ENCODE results near the gene VRK2.
"Not testable (repeated sequence)": the region's sequence is repeated elsewhere in the genome, so short reads cannot be mapped to it uniquely, and the experiment has no call there.

Gene VRK2

GRCh38 chr2:58158481-58158880 lies 111.9 kb downstream of the VRK2 start:
- Mint-ChIP-seq H3K36me3 (ENCODE audit: insufficient read depth) (peaks cover 16% of the 10 kb centered on the region), H3K27ac (ENCODE audit: low read depth) (no peak overlapping the region), H3K4me3 (no peak overlapping the region), H3K27me3 (no peaks in the 10 kb centered on the region), H3K4me1 (peaks cover 6% of the 10 kb centered on the region), H3K9me3 (no peaks in the 10 kb centered on the region)
- DNase-seq (ENCODE audit: low spot score in 2 of 2), result no peak
- ATAC-seq (replicated peaks; ENCODE audit: extremely low read depth, poor library complexity, severe bottlenecking), result no peak

DNA sequence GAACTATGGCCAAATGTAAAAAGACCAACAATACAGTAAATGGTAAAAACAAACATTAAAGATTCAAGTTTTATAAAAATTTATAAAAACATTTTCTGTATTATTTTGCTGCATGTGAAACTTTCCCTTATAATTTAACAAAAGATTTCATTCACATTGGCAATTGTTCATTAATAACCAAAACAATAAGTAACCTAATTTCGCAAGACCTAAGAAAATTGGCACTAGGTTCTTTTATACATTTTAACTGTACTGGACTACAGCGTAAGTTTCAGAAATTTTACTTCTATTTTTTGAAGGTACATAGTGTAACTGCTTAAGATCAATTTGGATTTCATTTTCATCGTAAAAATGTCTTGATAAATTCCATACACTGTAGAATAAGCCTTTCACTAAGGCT lies 117.3 kb downstream of the VRK2 start:
- DNase-seq (ENCODE audit: low spot score in 2 of 2) (no peak), ATAC-seq (replicated peaks; ENCODE audit: extremely low read depth, poor library complexity, severe bottlenecking) (no peak)
- Mint-ChIP-seq H3K4me3 (no peak overlapping the region), H3K27ac (ENCODE audit: low read depth) (no peak overlapping the region), H3K9me3 (no peaks in the 10 kb centered on the region), H3K36me3 (ENCODE audit: insufficient read depth) (peaks cover 14% of the 10 kb centered on the region), H3K4me1 (no peaks in the 10 kb centered on the region), H3K27me3 (no peaks in the 10 kb centered on the region)

DNA sequence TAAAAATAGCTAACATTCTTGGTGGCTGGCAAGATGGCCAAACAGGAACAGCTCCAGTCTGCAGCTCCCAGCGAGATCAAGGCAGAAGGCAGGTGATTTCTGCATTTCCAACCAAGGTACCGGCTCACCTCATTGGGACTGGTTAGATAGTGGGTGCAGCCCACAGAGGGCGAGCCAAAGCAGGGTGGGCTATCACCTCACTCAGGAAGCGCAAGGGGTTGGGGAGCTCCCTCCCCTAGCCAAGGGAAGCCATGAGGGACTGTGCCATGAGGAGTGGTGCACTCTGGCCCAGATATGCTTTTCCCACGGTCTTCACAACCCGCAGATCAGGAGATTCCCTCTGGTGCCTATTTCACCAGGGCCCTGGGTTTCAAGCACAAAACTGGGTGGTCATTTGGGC lies 121.5 kb downstream of the VRK2 start:
- not testable (repeated sequence) for ATAC-seq (replicated peaks; ENCODE audit: extremely low read depth, poor library complexity, severe bottlenecking); H3K4me1 Mint-ChIP-seq; H3K36me3 Mint-ChIP-seq (ENCODE audit: insufficient read depth); DNase-seq (ENCODE audit: low spot score in 2 of 2); H3K4me3 Mint-ChIP-seq; H3K27me3 Mint-ChIP-seq; H3K27ac Mint-ChIP-seq (ENCODE audit: low read depth)
- H3K9me3 Mint-ChIP-seq, result peaks cover 19% of the 10 kb centered on the region

- not testable (repeated sequence) for ATAC-seq (replicated peaks; ENCODE audit: extremely low read depth, poor library complexity, severe bottlenecking); H3K4me1 Mint-ChIP-seq; H3K4me3 Mint-ChIP-seq; H3K27me3 Mint-ChIP-seq; DNase-seq (ENCODE audit: low spot score in 2 of 2); H3K36me3 Mint-ChIP-seq (ENCODE audit: insufficient read depth); H3K27ac Mint-ChIP-seq (ENCODE audit: low read depth)
- H3K9me3 Mint-ChIP-seq, result peaks cover 27% of the 10 kb centered on the region
These were observed 123.2 kb downstream of the VRK2 start for GRCh38 chr2:58169845-58170244.

GRCh38 chr2:58170334-58170933 lies 123.8 kb downstream of the VRK2 start:
- DNase-seq (ENCODE audit: low spot score in 2 of 2); H3K4me3 Mint-ChIP-seq; H3K27me3 Mint-ChIP-seq; ATAC-seq (replicated peaks; ENCODE audit: extremely low read depth, poor library complexity, severe bottlenecking); H3K27ac Mint-ChIP-seq (ENCODE audit: low read depth); H3K4me1 Mint-ChIP-seq; H3K36me3 Mint-ChIP-seq (ENCODE audit: insufficient read depth): not testable (repeated sequence)
- H3K9me3 Mint-ChIP-seq, result peaks cover 27% of the 10 kb centered on the region

DNA sequence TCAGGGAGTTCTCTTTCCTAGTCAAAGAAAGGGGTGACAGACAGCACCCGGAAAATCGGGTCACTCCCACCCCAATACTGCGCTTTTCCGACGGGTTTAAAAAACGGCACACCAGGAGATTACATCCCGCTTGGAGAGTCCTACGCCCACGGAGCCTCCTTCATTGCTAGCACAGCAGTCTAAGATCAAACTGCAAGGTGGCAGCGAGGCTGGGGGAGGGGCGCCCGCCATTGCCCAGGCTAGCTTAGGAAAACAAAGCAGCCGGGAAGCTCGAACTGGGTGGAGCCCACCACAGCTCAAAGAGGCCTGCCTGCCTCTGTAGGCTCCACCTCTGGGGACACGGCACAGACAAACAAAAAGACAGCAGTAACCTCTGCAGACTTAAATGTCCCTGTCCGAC lies 125.2 kb downstream of the VRK2 start:
- DNase-seq (ENCODE audit: low spot score in 2 of 2); H3K27ac Mint-ChIP-seq (ENCODE audit: low read depth); H3K36me3 Mint-ChIP-seq (ENCODE audit: insufficient read depth); H3K27me3 Mint-ChIP-seq; H3K4me1 Mint-ChIP-seq; ATAC-seq (replicated peaks; ENCODE audit: extremely low read depth, poor library complexity, severe bottlenecking); H3K4me3 Mint-ChIP-seq: not testable (repeated sequence)
- peaks cover 27% of the 10 kb centered on the region for H3K9me3 Mint-ChIP-seq

DNA sequence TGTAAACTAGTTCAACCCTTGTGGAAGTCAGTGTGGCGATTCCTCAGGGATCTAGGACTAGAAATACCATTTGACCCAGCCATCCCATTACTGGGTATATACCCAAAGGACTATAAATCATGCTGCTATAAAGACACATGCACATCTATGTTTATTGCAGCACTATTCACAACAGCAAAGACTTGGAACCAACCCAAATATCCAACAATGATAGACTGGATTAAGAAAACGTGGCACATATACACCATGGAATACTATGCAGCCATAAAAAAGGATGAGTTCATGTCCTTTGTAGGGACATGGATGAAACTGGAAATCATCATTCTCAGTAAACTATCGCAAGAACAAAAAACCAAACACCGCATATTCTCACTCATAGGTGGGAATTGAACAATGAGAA lies 130.6 kb downstream of the VRK2 start:
- not testable (repeated sequence) for H3K27me3 Mint-ChIP-seq; H3K4me1 Mint-ChIP-seq; H3K4me3 Mint-ChIP-seq; ATAC-seq (replicated peaks; ENCODE audit: extremely low read depth, poor library complexity, severe bottlenecking); H3K36me3 Mint-ChIP-seq (ENCODE audit: insufficient read depth); DNase-seq (ENCODE audit: low spot score in 2 of 2); H3K9me3 Mint-ChIP-seq; H3K27ac Mint-ChIP-seq (ENCODE audit: low read depth)

GRCh38 chr2:58180175-58180574 lies 133.6 kb downstream of the VRK2 start:
- DNase-seq (ENCODE audit: low spot score in 2 of 2); H3K9me3 Mint-ChIP-seq; H3K27me3 Mint-ChIP-seq; H3K27ac Mint-ChIP-seq (ENCODE audit: low read depth); ATAC-seq (replicated peaks; ENCODE audit: extremely low read depth, poor library complexity, severe bottlenecking); H3K4me3 Mint-ChIP-seq; H3K36me3 Mint-ChIP-seq (ENCODE audit: insufficient read depth); H3K4me1 Mint-ChIP-seq: not testable (repeated sequence)

- no peaks in the 10 kb centered on the region for H3K36me3 Mint-ChIP-seq (ENCODE audit: insufficient read depth)
- no peaks in the 10 kb centered on the region for H3K9me3 Mint-ChIP-seq
- ATAC-seq (replicated peaks; ENCODE audit: extremely low read depth, poor library complexity, severe bottlenecking) (no peak), DNase-seq (ENCODE audit: low spot score in 2 of 2) (no peak)
- H3K4me3 Mint-ChIP-seq, result no peak overlapping the region
- H3K27ac Mint-ChIP-seq (ENCODE audit: low read depth), result no peak overlapping the region
- H3K4me1 Mint-ChIP-seq, result no peaks in the 10 kb centered on the region
- no peaks in the 10 kb centered on the region for H3K27me3 Mint-ChIP-seq
These were observed 134.0 kb downstream of the VRK2 start for GRCh38 chr2:58180635-58181034.

DNA sequence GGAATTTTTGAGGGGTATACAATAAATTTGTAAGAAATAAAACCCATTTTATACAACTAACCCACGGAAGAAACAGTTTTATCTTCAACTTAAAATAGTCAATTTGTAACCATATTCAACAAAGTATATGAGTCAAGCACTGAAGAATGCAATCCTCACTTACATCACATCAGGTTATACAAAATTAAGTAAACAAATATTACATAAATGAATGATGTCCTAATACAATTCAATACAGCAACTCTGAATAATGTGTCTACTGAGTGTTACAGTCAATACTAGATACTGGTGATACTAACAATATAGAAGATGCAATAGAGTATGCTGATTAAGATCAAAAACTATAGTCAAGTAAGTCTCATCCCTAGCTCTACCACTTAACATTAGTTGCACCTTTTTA lies 135.9 kb downstream of the VRK2 start:
- no peak for DNase-seq (ENCODE audit: low spot score in 2 of 2)
- Mint-ChIP-seq H3K4me3 (no peak overlapping the region), H3K27me3 (no peaks in the 10 kb centered on the region), H3K4me1 (no peaks in the 10 kb centered on the region), H3K36me3 (ENCODE audit: insufficient read depth) (no peaks in the 10 kb centered on the region), H3K27ac (ENCODE audit: low read depth) (no peak overlapping the region), H3K9me3 (no peaks in the 10 kb centered on the region)
- ATAC-seq (replicated peaks; ENCODE audit: extremely low read depth, poor library complexity, severe bottlenecking), result no peak

DNA sequence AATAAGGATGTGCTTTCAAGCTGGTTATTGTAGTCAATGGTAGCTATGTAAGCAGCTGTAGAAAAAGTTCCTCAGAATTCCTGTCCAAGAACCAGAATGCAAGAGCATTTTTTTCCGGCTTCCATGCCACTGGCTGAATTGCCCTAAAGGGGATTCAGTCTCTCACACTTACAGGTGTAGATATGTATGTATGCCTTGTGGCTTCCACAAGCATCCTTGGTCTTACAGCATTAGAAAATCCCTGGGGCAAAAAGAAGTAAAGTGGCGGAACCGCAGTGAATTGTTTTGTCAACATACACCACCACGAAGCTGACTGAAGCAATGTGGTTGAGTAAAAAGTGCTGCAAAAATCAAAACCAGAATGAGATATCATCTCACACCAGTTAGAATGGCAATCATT lies 139.9 kb downstream of the VRK2 start:
- H3K27ac Mint-ChIP-seq (ENCODE audit: low read depth), result no peak overlapping the region
- H3K9me3 Mint-ChIP-seq, result no peaks in the 10 kb centered on the region
- H3K27me3 Mint-ChIP-seq, result no peaks in the 10 kb centered on the region
- no peak for ATAC-seq (replicated peaks; ENCODE audit: extremely low read depth, poor library complexity, severe bottlenecking)
- H3K4me1 Mint-ChIP-seq, result no peaks in the 10 kb centered on the region
- no peak overlapping the region for H3K4me3 Mint-ChIP-seq
- no peaks in the 10 kb centered on the region for H3K36me3 Mint-ChIP-seq (ENCODE audit: insufficient read depth)
- no peak for DNase-seq (ENCODE audit: low spot score in 2 of 2)

DNA sequence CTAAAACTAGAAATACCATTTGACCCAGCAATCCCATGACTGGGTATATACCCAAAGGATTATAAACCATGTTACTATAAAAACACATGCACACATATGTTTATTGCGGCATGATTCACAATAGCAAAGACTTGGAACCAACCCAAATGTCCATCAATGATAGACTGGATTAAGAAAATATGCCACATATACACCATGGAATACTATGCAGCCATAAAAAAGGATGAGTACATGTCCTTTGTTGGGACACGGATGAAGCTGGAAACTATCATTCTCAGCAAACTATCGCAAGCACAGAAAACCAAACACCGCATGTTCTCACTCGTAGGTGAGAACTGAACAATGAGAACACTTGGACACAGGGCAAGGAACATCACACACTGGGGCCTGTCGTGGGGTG lies 140.4 kb downstream of the VRK2 start:
- not testable (repeated sequence) for ATAC-seq (replicated peaks; ENCODE audit: extremely low read depth, poor library complexity, severe bottlenecking); H3K27ac Mint-ChIP-seq (ENCODE audit: low read depth); H3K36me3 Mint-ChIP-seq (ENCODE audit: insufficient read depth); H3K9me3 Mint-ChIP-seq; H3K4me3 Mint-ChIP-seq; DNase-seq (ENCODE audit: low spot score in 2 of 2); H3K4me1 Mint-ChIP-seq; H3K27me3 Mint-ChIP-seq

GRCh38 chr2:58194458-58194857 lies 147.9 kb downstream of the VRK2 start:
- Mint-ChIP-seq H3K36me3 (ENCODE audit: insufficient read depth) (no peaks in the 10 kb centered on the region), H3K9me3 (no peaks in the 10 kb centered on the region), H3K4me3 (no peak overlapping the region), H3K27ac (ENCODE audit: low read depth) (no peak overlapping the region), H3K4me1 (no peaks in the 10 kb centered on the region), H3K27me3 (no peaks in the 10 kb centered on the region)
- ATAC-seq (replicated peaks; ENCODE audit: extremely low read depth, poor library complexity, severe bottlenecking) (no peak), DNase-seq (ENCODE audit: low spot score in 2 of 2) (no peak)

GRCh38 chr2:58195662-58196061 lies 149.1 kb downstream of the VRK2 start:
- Mint-ChIP-seq H3K27ac (ENCODE audit: low read depth) (no peak overlapping the region), H3K4me1 (no peaks in the 10 kb centered on the region), H3K4me3 (no peak overlapping the region), H3K36me3 (ENCODE audit: insufficient read depth) (no peaks in the 10 kb centered on the region), H3K27me3 (no peaks in the 10 kb centered on the region), H3K9me3 (no peaks in the 10 kb centered on the region)
- no peak for ATAC-seq (replicated peaks; ENCODE audit: extremely low read depth, poor library complexity, severe bottlenecking)
- DNase-seq (ENCODE audit: low spot score in 2 of 2), result no peak

Data from central memory CD8-positive, alpha-beta T cell (primary cell).